Right renal pelvis (tissue), 4 donors: ENCODE measurements around the gene FLYWCH1. TPM values are rescaled to one million over a fixed set of nuclear protein-coding genes. Genes with fewer than 3 reads are reported as not detected.

Experiments
- DNase-seq, 4 donors: peaks; one replicate each; pipeline ENCODE4 v3.0.0-alpha.2; 2013; ENCODE audit warnings: low read depth in 4 of 4, low spot score in 3 of 4, missing footprints in 1 of 4
- polyA plus RNA-seq, 4 donors: library from polyadenylated mRNA; unstranded; fragments of 120-200 nt; gene quantifications; one replicate each; pipeline ENCODE4 v1.2.1, GENCODE V29; 2013; ENCODE audit not compliant: insufficient read length in 4 of 4

Gene FLYWCH1
- polyA plus RNA-seq, result 10 to 100 TPM; 19.6 to 25.2 (median 22.3) TPM

- DNase-seq, result peak; percentile 92 to 97 (median 96)
Observed at GRCh38 chr16:2911638-2912329, at the start of gene FLYWCH1. Gene FLYWCH1, plus strand, starts transcription at chr16:2911931. Its CDS starts 17,755 bp downstream, at chr16:2929686.

- DNase-seq, result no peak
Observed at GRCh38 chr16:2865651-2866050, 46.1 kb upstream of the FLYWCH1 start.

GRCh38 chr16:2866431-2866830 lies 45.3 kb upstream of the FLYWCH1 start:
- no peak for DNase-seq

- DNase-seq, result no peak
Observed at GRCh38 chr16:2867661-2867986, 44.1 kb upstream of the FLYWCH1 start.

GRCh38 chr16:2867987-2868789 lies 43.5 kb upstream of the FLYWCH1 start:
- DNase-seq, result peak; percentile 81 to 87 (median 87)

GRCh38 chr16:2871926-2872325 lies 39.8 kb upstream of the FLYWCH1 start:
- no peak for DNase-seq

- DNase-seq, result no peak
Observed at GRCh38 chr16:2874032-2874911, 37.5 kb upstream of the FLYWCH1 start.

GRCh38 chr16:2874912-2875362 lies 36.8 kb upstream of the FLYWCH1 start:
- DNase-seq, result peak in 1 of 4 donors; percentile 51

- DNase-seq, result no peak
Observed at GRCh38 chr16:2879854-2880508, 31.8 kb upstream of the FLYWCH1 start.

GRCh38 chr16:2881783-2882649 lies 29.7 kb upstream of the FLYWCH1 start:
- no peak for DNase-seq

GRCh38 chr16:2882650-2883457 lies 28.9 kb upstream of the FLYWCH1 start, which contains the start of gene FLYWCH2:
Gene FLYWCH2, plus strand, starts transcription at chr16:2883215. Its CDS starts 13,235 bp downstream, at chr16:2896450.
- DNase-seq, result peak; percentile 95 to 99 (median 96)

GRCh38 chr16:2883458-2883908 lies 28.2 kb upstream of the FLYWCH1 start:
- DNase-seq, result no peak

GRCh38 chr16:2884041-2884451 lies 27.7 kb upstream of the FLYWCH1 start:
- DNase-seq, result no peak

GRCh38 chr16:2894231-2894630 lies 17.5 kb upstream of the FLYWCH1 start:
- no peak for DNase-seq

GRCh38 chr16:2895813-2896212 lies 15.9 kb upstream of the FLYWCH1 start:
- DNase-seq, result no peak

- no peak for DNase-seq
Observed at GRCh38 chr16:2896480-2897010, 15.2 kb upstream of the FLYWCH1 start.

- DNase-seq, result no peak
Observed at GRCh38 chr16:2897110-2897509, 14.6 kb upstream of the FLYWCH1 start.
